Measurements from ENCODE around the gene B3GAT1. TPM values are rescaled to one million over a fixed set of nuclear protein-coding genes. Genes with fewer than 3 reads are reported as not detected.

B3GAT1 gene
- total RNA-seq, 1 donor from 2014 or later: 0.32 TPM

GRCh38 chr11:134372536-134372935 is 39.5 kb downstream of the B3GAT1 start:
- Histone ChIP-seq H3K27me3 (no peaks in the 10 kb centered on the region), H3K27ac (no peak overlapping the region), H3K36me3 (no peaks in the 10 kb centered on the region), H3K4me3 (no peak overlapping the region), H3K9me3 (no peaks in the 10 kb centered on the region), H3K4me1 (no peaks in the 10 kb centered on the region)
- no peak for TF ChIP-seq CTCF (IDR thresholded peaks at IDR 0.05)
- intact Hi-C loops (cut with DNase I): no loop called here
- no peak for DNase-seq (ENCODE audit: low spot score in 2 of 2)

- intact Hi-C loops (cut with DNase I): no loop called here
- TF ChIP-seq CTCF (IDR thresholded peaks at IDR 0.05): no peak
Observed at GRCh38 chr11:134371436-134372185, 40.4 kb downstream of the B3GAT1 start.

GRCh38 chr11:134370526-134371435 is 41.3 kb downstream of the B3GAT1 start:
- Histone ChIP-seq H3K4me1 (no peaks in the 10 kb centered on the region), H3K27ac (no peak overlapping the region), H3K36me3 (no peaks in the 10 kb centered on the region), H3K27me3 (no peaks in the 10 kb centered on the region), H3K4me3 (no peak overlapping the region), H3K9me3 (no peaks in the 10 kb centered on the region)
- no peak for TF ChIP-seq CTCF (IDR thresholded peaks at IDR 0.05)
- no peak for DNase-seq (ENCODE audit: low spot score in 2 of 2)
- intact Hi-C loops (cut with DNase I): no loop called here

More at GRCh38 chr11:134371436-134372185, 40.4 kb downstream of the B3GAT1 start:
- H3K9me3 ChIP-seq: no peaks in the 10 kb centered on the region
- H3K27me3 ChIP-seq: no peaks in the 10 kb centered on the region
- no peak for DNase-seq (ENCODE audit: low spot score in 2 of 2)
- no peaks in the 10 kb centered on the region for H3K36me3 ChIP-seq
- no peak overlapping the region for H3K27ac ChIP-seq
- H3K4me3 ChIP-seq: no peak overlapping the region
- H3K4me1 ChIP-seq: no peaks in the 10 kb centered on the region

GRCh38 chr11:134369656-134370525 is 42.2 kb downstream of the B3GAT1 start:
- DNase-seq (ENCODE audit: low spot score in 2 of 2): no peak
- Histone ChIP-seq H3K27ac (no peak overlapping the region), H3K9me3 (no peaks in the 10 kb centered on the region), H3K36me3 (no peaks in the 10 kb centered on the region), H3K4me3 (no peak overlapping the region), H3K4me1 (no peaks in the 10 kb centered on the region), H3K27me3 (no peaks in the 10 kb centered on the region)
- intact Hi-C loops (cut with DNase I): no loop called here
- no peak for TF ChIP-seq CTCF (IDR thresholded peaks at IDR 0.05)

GRCh38 chr11:134367781-134368180 is 44.3 kb downstream of the B3GAT1 start:
- no peaks in the 10 kb centered on the region for H3K36me3 ChIP-seq
- H3K9me3 ChIP-seq: no peaks in the 10 kb centered on the region
- H3K27ac ChIP-seq: no peak overlapping the region
- DNase-seq (ENCODE audit: low spot score in 2 of 2): no peak
- TF ChIP-seq CTCF (IDR thresholded peaks at IDR 0.05): no peak
- H3K4me1 ChIP-seq: no peaks in the 10 kb centered on the region
- H3K4me3 ChIP-seq: no peak overlapping the region
- intact Hi-C loops (cut with DNase I): no loop called here
- H3K27me3 ChIP-seq: no peaks in the 10 kb centered on the region

Data from ascending aorta (tissue), 2 donors.